Stimulated activated CD4-positive, alpha-beta T cell treated with anti-CD3 and anti-CD28 coated beads, Interleukin-1b, Interleukin-23, amount 100 ng/mL, for 24 hours (primary cell): ENCODE data around the gene ALDH7A1.
A peak's percentile ranks its signal among the peaks of the same experiment; 100 is the strongest.

ENCODE experiments used
- DNase-seq, 4 experiments: peaks; one replicate each; pipeline ENCODE4 v3.0.0-alpha.2; 2020; ENCODE audit warnings: low read depth in 4 of 4, low spot score in 1 of 4

Gene ALDH7A1

GRCh38 chr5:126509339-126509738 is 85.7 kb downstream of the ALDH7A1 start:
- DNase-seq, result no peak

GRCh38 chr5:126508962-126509279 is 86.1 kb downstream of the ALDH7A1 start:
- DNase-seq, result no peak

- DNase-seq, result no peak
Observed at GRCh38 chr5:126508251-126508961, 86.6 kb downstream of the ALDH7A1 start.

GRCh38 chr5:126506079-126506478 is 88.9 kb downstream of the ALDH7A1 start:
- DNase-seq, result no peak

- no peak for DNase-seq
Observed at GRCh38 chr5:126503602-126504104, 91.4 kb downstream of the ALDH7A1 start.

- DNase-seq, result no peak
Observed at GRCh38 chr5:126501448-126501847, 93.6 kb downstream of the ALDH7A1 start.

GRCh38 chr5:126499853-126500342 is 95.1 kb downstream of the ALDH7A1 start:
- peak in 1 of 4 experiments; percentile 18 for DNase-seq

GRCh38 chr5:126499278-126499677 is 95.7 kb downstream of the ALDH7A1 start:
- DNase-seq, result no peak

- DNase-seq, result no peak
Observed at GRCh38 chr5:126497506-126497905, 97.5 kb downstream of the ALDH7A1 start.

- no peak for DNase-seq
Observed at GRCh38 chr5:126494393-126494792, 100.6 kb downstream of the ALDH7A1 start.

- DNase-seq, result no peak
Observed at GRCh38 chr5:126492939-126493338, 102.1 kb downstream of the ALDH7A1 start.

- DNase-seq, result no peak
Observed at GRCh38 chr5:126490167-126490940, 104.7 kb downstream of the ALDH7A1 start.

- DNase-seq, result no peak
Observed at GRCh38 chr5:126488443-126489065, 106.5 kb downstream of the ALDH7A1 start.

GRCh38 chr5:126487596-126487995 is 107.4 kb downstream of the ALDH7A1 start:
- DNase-seq, result no peak

- DNase-seq, result no peak
Observed at GRCh38 chr5:126486332-126486731, 108.7 kb downstream of the ALDH7A1 start.

- DNase-seq, result no peak
Observed at GRCh38 chr5:126484253-126484652, 110.8 kb downstream of the ALDH7A1 start.

GRCh38 chr5:126483156-126483555 is 111.9 kb downstream of the ALDH7A1 start:
- DNase-seq, result no peak

GRCh38 chr5:126482591-126482990 is 112.4 kb downstream of the ALDH7A1 start:
- DNase-seq, result no peak

GRCh38 chr5:126481243-126481642 is 113.8 kb downstream of the ALDH7A1 start:
- no peak for DNase-seq
